ENCODE results near the gene EML6.

The EML6 gene

GRCh38 chr2:54850171-54851122 lies 127.0 kb downstream of the EML6 start:
- no peaks in the 10 kb centered on the region for H3K27me3 Mint-ChIP-seq
- no peak overlapping the region for H3K27ac Mint-ChIP-seq
- H3K4me3 Mint-ChIP-seq, result no peak overlapping the region
- no peaks in the 10 kb centered on the region for H3K9me3 Mint-ChIP-seq
- H3K4me1 Mint-ChIP-seq (ENCODE audit: low read depth), result no peaks in the 10 kb centered on the region
- DNase-seq, result no peak
- H3K36me3 Mint-ChIP-seq (ENCODE audit: low read depth), result no peaks in the 10 kb centered on the region

- no peak overlapping the region for H3K4me3 Mint-ChIP-seq
- no peak for DNase-seq
- H3K27ac Mint-ChIP-seq, result no peak overlapping the region
- H3K36me3 Mint-ChIP-seq (ENCODE audit: low read depth), result no peaks in the 10 kb centered on the region
- H3K27me3 Mint-ChIP-seq, result no peaks in the 10 kb centered on the region
- H3K9me3 Mint-ChIP-seq, result no peaks in the 10 kb centered on the region
- H3K4me1 Mint-ChIP-seq (ENCODE audit: low read depth), result no peaks in the 10 kb centered on the region
These were observed 130.3 kb downstream of the EML6 start for GRCh38 chr2:54853616-54854310.

DNA sequence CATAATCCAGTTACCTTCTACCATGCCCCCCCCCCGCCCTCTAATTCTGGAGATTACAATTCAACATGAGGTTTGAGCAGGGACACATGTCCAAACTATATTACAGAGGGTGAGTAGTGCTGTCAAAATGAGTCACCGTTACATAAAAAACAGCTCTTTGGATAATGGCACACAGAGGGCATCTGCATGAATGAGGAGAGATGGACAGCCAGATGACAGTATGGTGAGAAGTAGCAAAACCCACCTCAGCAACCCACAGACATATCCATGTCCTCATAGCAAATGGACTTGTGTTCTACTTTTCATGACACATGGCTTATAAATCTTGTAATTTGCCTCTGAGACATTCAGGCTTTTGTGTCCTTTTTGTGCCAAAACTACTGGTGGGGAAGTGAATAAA lies 132.0 kb downstream of the EML6 start:
- no peaks in the 10 kb centered on the region for H3K4me1 Mint-ChIP-seq (ENCODE audit: low read depth)

GRCh38 chr2:54858021-54858681 lies 134.7 kb downstream of the EML6 start:
- no peaks in the 10 kb centered on the region for H3K9me3 Mint-ChIP-seq
- no peaks in the 10 kb centered on the region for H3K27me3 Mint-ChIP-seq
- DNase-seq, result no peak
- no peaks in the 10 kb centered on the region for H3K36me3 Mint-ChIP-seq (ENCODE audit: low read depth)
- H3K4me1 Mint-ChIP-seq (ENCODE audit: low read depth), result no peaks in the 10 kb centered on the region
- H3K4me3 Mint-ChIP-seq, result no peak overlapping the region
- H3K27ac Mint-ChIP-seq, result no peak overlapping the region

More for the DNA sequence above, 132.0 kb downstream of the EML6 start:
- Mint-ChIP-seq H3K27ac (no peak overlapping the region), H3K4me3 (no peak overlapping the region), H3K9me3 (no peaks in the 10 kb centered on the region), H3K27me3 (no peaks in the 10 kb centered on the region), H3K36me3 (ENCODE audit: low read depth) (no peaks in the 10 kb centered on the region)
- no peak for DNase-seq

- H3K9me3 Mint-ChIP-seq, result no peaks in the 10 kb centered on the region
- no peaks in the 10 kb centered on the region for H3K36me3 Mint-ChIP-seq (ENCODE audit: low read depth)
- no peak overlapping the region for H3K27ac Mint-ChIP-seq
These were observed 136.0 kb downstream of the EML6 start for GRCh38 chr2:54859416-54859815.

GRCh38 chr2:54859997-54860701 lies 136.7 kb downstream of the EML6 start:
- H3K4me3 Mint-ChIP-seq, result no peak overlapping the region
- no peaks in the 10 kb centered on the region for H3K27me3 Mint-ChIP-seq
- no peaks in the 10 kb centered on the region for H3K9me3 Mint-ChIP-seq
- H3K36me3 Mint-ChIP-seq (ENCODE audit: low read depth), result no peaks in the 10 kb centered on the region
- H3K27ac Mint-ChIP-seq, result no peak overlapping the region
- no peaks in the 10 kb centered on the region for H3K4me1 Mint-ChIP-seq (ENCODE audit: low read depth)
- DNase-seq, result no peak

More at GRCh38 chr2:54859416-54859815, 136.0 kb downstream of the EML6 start:
- Mint-ChIP-seq H3K4me1 (ENCODE audit: low read depth) (no peaks in the 10 kb centered on the region), H3K27me3 (no peaks in the 10 kb centered on the region), H3K4me3 (no peak overlapping the region)
- no peak for DNase-seq

DNA sequence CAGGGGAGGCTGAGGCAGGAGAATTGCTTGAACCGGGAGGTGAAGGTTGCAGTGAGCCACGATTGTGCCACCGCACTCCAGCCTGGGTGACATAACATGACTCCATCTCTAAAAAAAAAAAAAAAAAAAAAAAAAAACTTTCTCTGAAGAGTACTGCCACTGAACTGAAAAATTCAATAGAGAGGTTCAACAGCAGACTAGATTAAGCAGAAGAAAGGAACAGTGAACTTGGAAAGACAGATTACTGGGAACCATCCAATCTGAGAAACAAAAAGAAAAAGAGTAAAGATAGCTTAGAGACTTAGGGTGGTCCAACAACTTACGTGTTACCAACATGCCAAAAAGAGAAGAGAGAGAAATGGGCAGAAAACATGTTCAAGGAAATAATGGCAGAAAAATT lies 138.8 kb downstream of the EML6 start:
- no peaks in the 10 kb centered on the region for H3K9me3 Mint-ChIP-seq
- DNase-seq, result no peak
- no peak overlapping the region for H3K4me3 Mint-ChIP-seq
- H3K27ac Mint-ChIP-seq, result no peak overlapping the region
- no peaks in the 10 kb centered on the region for H3K27me3 Mint-ChIP-seq
- H3K36me3 Mint-ChIP-seq (ENCODE audit: low read depth), result no peaks in the 10 kb centered on the region
- peaks cover 6% of the 10 kb centered on the region for H3K4me1 Mint-ChIP-seq (ENCODE audit: low read depth)

DNA sequence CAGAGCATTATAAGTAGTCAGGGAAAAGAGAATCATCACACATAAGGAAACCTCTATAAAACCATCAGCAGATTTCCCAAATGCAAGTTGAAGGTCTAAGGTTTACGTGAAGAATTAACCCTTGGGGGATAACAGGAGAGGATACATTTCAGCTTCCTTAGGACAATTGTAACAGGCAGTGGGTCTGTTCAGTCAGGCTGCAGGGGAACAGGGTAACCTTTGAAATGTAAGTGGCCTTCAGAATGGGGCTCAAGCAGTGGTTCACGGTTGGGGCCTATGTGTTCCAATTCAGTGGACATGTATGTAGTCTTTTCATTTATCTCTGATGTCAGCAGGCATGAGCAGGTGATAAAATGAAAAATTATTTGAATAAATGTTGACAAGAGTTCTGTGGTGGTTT lies 139.3 kb downstream of the EML6 start:
- H3K4me3 Mint-ChIP-seq, result no peak overlapping the region
- H3K9me3 Mint-ChIP-seq, result no peaks in the 10 kb centered on the region
- no peak for DNase-seq
- peaks cover 10% of the 10 kb centered on the region for H3K4me1 Mint-ChIP-seq (ENCODE audit: low read depth)
- H3K27ac Mint-ChIP-seq, result no peak overlapping the region
- no peaks in the 10 kb centered on the region for H3K36me3 Mint-ChIP-seq (ENCODE audit: low read depth)
- no peaks in the 10 kb centered on the region for H3K27me3 Mint-ChIP-seq

GRCh38 chr2:54863660-54864059 lies 140.2 kb downstream of the EML6 start:
- no peak overlapping the region for H3K27ac Mint-ChIP-seq
- H3K4me3 Mint-ChIP-seq, result no peak overlapping the region
- H3K4me1 Mint-ChIP-seq (ENCODE audit: low read depth), result peaks cover 11% of the 10 kb centered on the region
- H3K36me3 Mint-ChIP-seq (ENCODE audit: low read depth), result no peaks in the 10 kb centered on the region
- H3K27me3 Mint-ChIP-seq, result no peaks in the 10 kb centered on the region
- no peaks in the 10 kb centered on the region for H3K9me3 Mint-ChIP-seq
- DNase-seq, result no peak

GRCh38 chr2:54864096-54864495 lies 140.6 kb downstream of the EML6 start:
- no peak overlapping the region for H3K27ac Mint-ChIP-seq
- no peaks in the 10 kb centered on the region for H3K9me3 Mint-ChIP-seq
- peaks cover 11% of the 10 kb centered on the region for H3K4me1 Mint-ChIP-seq (ENCODE audit: low read depth)
- DNase-seq, result no peak
- H3K27me3 Mint-ChIP-seq, result no peaks in the 10 kb centered on the region
- no peaks in the 10 kb centered on the region for H3K36me3 Mint-ChIP-seq (ENCODE audit: low read depth)
- H3K4me3 Mint-ChIP-seq, result no peak overlapping the region

- Mint-ChIP-seq H3K27ac (no peak overlapping the region), H3K4me1 (ENCODE audit: low read depth) (peaks cover 11% of the 10 kb centered on the region), H3K27me3 (no peaks in the 10 kb centered on the region), H3K36me3 (ENCODE audit: low read depth) (no peaks in the 10 kb centered on the region), H3K4me3 (no peak overlapping the region), H3K9me3 (no peaks in the 10 kb centered on the region)
- no peak for DNase-seq
These were observed 141.3 kb downstream of the EML6 start for GRCh38 chr2:54864727-54865126.

DNA sequence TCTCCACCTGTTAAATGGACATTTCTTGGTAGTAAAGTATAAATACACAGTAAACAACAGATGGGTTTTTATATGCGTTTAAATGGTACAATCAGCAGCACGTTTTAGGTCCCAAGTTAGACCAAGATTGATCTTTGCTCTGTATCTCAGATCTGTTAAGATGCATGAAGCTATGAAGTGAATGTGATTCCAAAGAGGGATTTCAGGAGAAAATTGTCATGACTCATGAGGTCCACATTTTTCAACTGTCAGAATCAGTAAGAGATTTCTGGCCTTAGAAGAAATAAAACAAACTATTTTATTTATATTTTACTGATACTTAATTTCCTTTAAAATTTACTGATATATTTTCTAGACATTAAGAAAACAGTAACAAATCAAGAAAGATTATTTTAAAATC lies 142.7 kb downstream of the EML6 start:
- H3K27me3 Mint-ChIP-seq, result no peaks in the 10 kb centered on the region
- H3K9me3 Mint-ChIP-seq, result no peaks in the 10 kb centered on the region
- no peak overlapping the region for H3K27ac Mint-ChIP-seq
- no peak overlapping the region for H3K4me3 Mint-ChIP-seq
- DNase-seq, result no peak
- H3K36me3 Mint-ChIP-seq (ENCODE audit: low read depth), result no peaks in the 10 kb centered on the region
- peaks cover 11% of the 10 kb centered on the region for H3K4me1 Mint-ChIP-seq (ENCODE audit: low read depth)

DNA sequence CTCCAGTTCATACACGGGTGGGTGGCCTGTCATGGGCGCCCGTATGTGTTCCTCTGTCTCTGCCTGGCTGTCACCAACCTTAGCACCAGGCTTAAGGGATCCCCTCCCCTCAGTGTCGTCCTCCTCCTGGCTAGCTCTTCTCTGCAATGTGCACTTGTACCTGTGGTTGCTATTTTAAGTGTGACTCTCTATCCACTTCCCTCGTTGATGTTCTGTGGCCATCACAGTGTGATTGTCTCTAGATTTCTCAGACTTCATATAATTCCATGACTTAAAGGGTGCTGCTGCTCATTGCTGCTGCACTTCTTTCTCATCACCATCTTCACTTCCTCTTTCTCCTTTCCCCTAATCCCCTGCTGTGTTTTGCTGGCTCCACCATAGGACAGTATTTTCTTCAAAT lies 143.4 kb downstream of the EML6 start:
- no peaks in the 10 kb centered on the region for H3K9me3 Mint-ChIP-seq
- H3K36me3 Mint-ChIP-seq (ENCODE audit: low read depth), result no peaks in the 10 kb centered on the region
- no peak overlapping the region for H3K4me3 Mint-ChIP-seq
- no peaks in the 10 kb centered on the region for H3K27me3 Mint-ChIP-seq
- no peak overlapping the region for H3K27ac Mint-ChIP-seq
- no peak for DNase-seq
- peaks cover 11% of the 10 kb centered on the region for H3K4me1 Mint-ChIP-seq (ENCODE audit: low read depth)

GRCh38 chr2:54867457-54867856 lies 144.0 kb downstream of the EML6 start:
- no peaks in the 10 kb centered on the region for H3K36me3 Mint-ChIP-seq (ENCODE audit: low read depth)
- peaks cover 11% of the 10 kb centered on the region for H3K4me1 Mint-ChIP-seq (ENCODE audit: low read depth)
- no peak overlapping the region for H3K4me3 Mint-ChIP-seq
- H3K9me3 Mint-ChIP-seq, result no peaks in the 10 kb centered on the region
- H3K27me3 Mint-ChIP-seq, result no peaks in the 10 kb centered on the region
- H3K27ac Mint-ChIP-seq, result no peak overlapping the region
- DNase-seq, result no peak
